ENCODE measurements around the gene SESN1.
A peak's percentile ranks its signal among the peaks of the same experiment; 100 is the strongest.
"Not testable (repeated sequence)": the region's sequence is repeated elsewhere in the genome, so short reads cannot be mapped to it uniquely, and the experiment has no call there.

Gene SESN1

GRCh38 chr6:109094416-109095035, at the start of gene SESN1:
Gene SESN1 (minus strand): TSS chr6:109094846. CDS start chr6:109094073, 773 bp downstream.
- DNase-seq (ENCODE audit: low read depth in 1 of 2, low spot score in 1 of 2), result peak; percentile 60 to 73

DNA sequence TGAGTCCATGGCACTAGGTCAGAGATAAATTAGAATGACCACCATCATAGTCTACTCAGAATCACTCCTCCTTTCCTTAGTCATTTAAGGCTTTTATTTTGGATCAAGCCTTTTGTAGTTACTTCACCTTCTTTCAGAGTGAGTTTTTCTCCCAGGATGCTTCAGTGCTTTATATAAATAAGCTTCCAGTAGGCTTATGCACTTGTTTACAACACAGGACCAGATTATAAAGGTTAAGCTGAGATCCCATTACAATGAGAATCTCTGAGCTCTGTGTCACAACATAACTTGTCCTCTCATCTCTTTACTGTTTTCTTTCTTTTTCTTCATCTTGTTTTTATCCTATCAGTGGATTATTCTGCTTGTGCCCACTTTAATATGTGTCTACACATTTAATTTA, 48.5 kb upstream of the SESN1 start:
- no peak for DNase-seq (ENCODE audit: low read depth in 1 of 2, low spot score in 1 of 2)

DNA sequence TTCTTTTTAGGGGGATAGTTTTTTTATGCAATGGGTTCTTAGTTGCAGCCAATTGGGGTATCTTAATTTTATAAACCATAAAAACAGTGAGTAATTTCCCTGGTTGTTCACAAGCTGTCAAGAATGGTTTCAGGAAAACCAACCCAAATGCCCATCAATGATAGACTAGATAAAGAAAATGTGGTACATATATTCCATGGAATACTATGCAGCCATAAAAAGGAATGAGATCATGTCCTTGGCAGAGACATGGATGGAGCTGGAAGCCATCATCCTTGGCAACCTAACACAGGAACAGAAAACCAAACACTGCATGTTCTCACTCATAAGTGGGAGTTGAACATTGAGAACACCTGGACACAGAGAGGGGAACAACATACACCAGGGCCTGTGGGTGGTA, 47.4 kb upstream of the SESN1 start:
- not testable (repeated sequence) for DNase-seq (ENCODE audit: low read depth in 1 of 2, low spot score in 1 of 2)

GRCh38 chr6:109139109-109139508, 44.5 kb upstream of the SESN1 start:
- no peak for DNase-seq (ENCODE audit: low read depth in 1 of 2, low spot score in 1 of 2)

- DNase-seq (ENCODE audit: low read depth in 1 of 2, low spot score in 1 of 2), result not testable (repeated sequence)
Measured at GRCh38 chr6:109136530-109136929, 41.9 kb upstream of the SESN1 start.

GRCh38 chr6:109136039-109136438, 41.4 kb upstream of the SESN1 start:
- not testable (repeated sequence) for DNase-seq (ENCODE audit: low read depth in 1 of 2, low spot score in 1 of 2)

- not testable (repeated sequence) for DNase-seq (ENCODE audit: low read depth in 1 of 2, low spot score in 1 of 2)
Measured at GRCh38 chr6:109135600-109135999, 41.0 kb upstream of the SESN1 start.

GRCh38 chr6:109130065-109130464, 35.4 kb upstream of the SESN1 start:
- DNase-seq (ENCODE audit: low read depth in 1 of 2, low spot score in 1 of 2), result no peak

DNA sequence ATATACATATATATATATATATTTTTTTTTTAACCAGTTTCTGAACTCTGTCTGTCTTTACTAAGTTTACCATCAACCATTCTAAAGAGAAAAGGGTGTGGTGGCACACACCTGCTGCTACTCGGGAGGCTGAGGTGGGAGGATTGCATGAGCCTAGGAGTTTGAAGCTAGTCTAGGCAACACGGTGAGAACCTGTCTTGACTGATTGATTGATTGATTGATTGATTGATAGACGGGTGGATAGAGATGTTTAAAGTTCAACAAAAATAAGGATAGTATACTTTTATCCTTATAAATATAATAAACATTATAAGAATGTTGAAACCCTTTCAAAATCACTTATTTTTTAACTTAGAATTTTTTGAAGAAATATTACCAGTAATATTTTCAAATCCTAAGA, 30.9 kb upstream of the SESN1 start:
- no peak for DNase-seq (ENCODE audit: low read depth in 1 of 2, low spot score in 1 of 2)

DNA sequence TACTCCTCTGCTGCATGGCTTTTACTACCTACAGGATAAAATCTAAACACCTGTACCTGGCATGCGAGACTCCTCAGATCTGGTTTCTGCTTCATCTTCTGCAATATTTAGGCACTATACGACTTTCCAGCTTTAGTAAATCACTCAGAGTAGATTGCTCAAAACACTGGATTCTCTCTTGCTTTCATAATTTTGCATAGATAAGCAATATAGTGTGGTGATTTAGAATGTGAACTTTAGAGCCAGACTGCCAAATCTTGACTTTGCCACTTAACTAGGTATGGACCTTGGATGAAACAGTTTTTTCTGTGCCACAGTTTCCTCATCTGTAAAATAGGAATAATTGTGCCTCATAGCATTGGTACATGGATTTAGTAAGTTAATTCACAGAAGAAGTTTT, 29.6 kb upstream of the SESN1 start:
- no peak for DNase-seq (ENCODE audit: low read depth in 1 of 2, low spot score in 1 of 2)

DNA sequence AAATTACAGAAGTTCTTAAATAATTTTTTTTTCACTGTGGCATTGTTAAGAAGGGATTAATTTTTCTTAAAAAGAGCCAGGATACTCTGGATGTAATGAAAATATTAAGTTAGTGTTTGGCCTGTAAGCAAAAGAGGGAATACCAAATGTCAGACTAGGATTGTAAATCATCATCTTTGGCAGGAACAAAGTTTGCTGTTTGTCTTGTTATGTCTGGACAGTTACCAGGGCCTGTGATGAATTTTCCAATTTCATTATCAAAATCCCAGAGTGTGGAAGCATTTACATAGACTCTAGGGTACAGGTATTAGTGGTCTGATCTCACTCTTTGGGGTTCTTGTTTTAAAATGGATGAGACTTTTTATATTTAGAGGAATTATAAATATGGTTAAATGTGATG, 26.8 kb upstream of the SESN1 start:
- DNase-seq (ENCODE audit: low read depth in 1 of 2, low spot score in 1 of 2), result no peak

- no peak for DNase-seq (ENCODE audit: low read depth in 1 of 2, low spot score in 1 of 2)
Measured at GRCh38 chr6:109118871-109119354, 24.3 kb upstream of the SESN1 start.

- DNase-seq (ENCODE audit: low read depth in 1 of 2, low spot score in 1 of 2), result no peak
Measured at GRCh38 chr6:109118337-109118736, 23.7 kb upstream of the SESN1 start.

- DNase-seq (ENCODE audit: low read depth in 1 of 2, low spot score in 1 of 2), result no peak
Measured at GRCh38 chr6:109117346-109118035, 22.8 kb upstream of the SESN1 start.

GRCh38 chr6:109112663-109113062, 18.0 kb upstream of the SESN1 start:
- not testable (repeated sequence) for DNase-seq (ENCODE audit: low read depth in 1 of 2, low spot score in 1 of 2)

DNA sequence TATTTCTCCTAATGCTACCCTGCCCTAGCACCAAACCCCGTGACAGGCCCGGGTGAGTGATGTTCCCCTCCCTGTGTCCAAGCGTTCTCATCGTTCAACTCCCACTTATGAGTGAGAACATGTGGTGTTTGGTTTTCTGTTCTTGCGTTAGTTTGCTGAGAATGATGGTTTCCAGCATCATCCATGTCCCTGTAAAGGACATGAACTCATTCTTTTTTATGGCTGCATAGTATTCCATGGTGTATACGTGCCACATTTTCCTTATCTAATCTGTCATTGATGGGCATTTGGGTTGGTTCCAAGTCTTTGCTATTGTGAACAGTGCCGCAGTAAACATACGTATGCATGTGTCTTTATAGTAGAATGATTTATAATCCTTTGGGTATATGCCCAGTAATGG, 15.0 kb upstream of the SESN1 start:
- DNase-seq (ENCODE audit: low read depth in 1 of 2, low spot score in 1 of 2), result not testable (repeated sequence)

- DNase-seq (ENCODE audit: low read depth in 1 of 2, low spot score in 1 of 2), result no peak
Measured at GRCh38 chr6:109105681-109106080, 11.0 kb upstream of the SESN1 start.

GRCh38 chr6:109104512-109104911, 9.9 kb upstream of the SESN1 start:
- DNase-seq (ENCODE audit: low read depth in 1 of 2, low spot score in 1 of 2), result no peak

GRCh38 chr6:109103942-109104341, 9.3 kb upstream of the SESN1 start:
- no peak for DNase-seq (ENCODE audit: low read depth in 1 of 2, low spot score in 1 of 2)

- no peak for DNase-seq (ENCODE audit: low read depth in 1 of 2, low spot score in 1 of 2)
Measured at GRCh38 chr6:109102762-109103161, 8.1 kb upstream of the SESN1 start.

- DNase-seq (ENCODE audit: low read depth in 1 of 2, low spot score in 1 of 2), result no peak
Measured at GRCh38 chr6:109097661-109098060, 3.0 kb upstream of the SESN1 start.

GRCh38 chr6:109096208-109096607, 1.6 kb upstream of the SESN1 start:
- DNase-seq (ENCODE audit: low read depth in 1 of 2, low spot score in 1 of 2), result no peak

GRCh38 chr6:109095835-109096084, 1.1 kb upstream of the SESN1 start:
- DNase-seq (ENCODE audit: low read depth in 1 of 2, low spot score in 1 of 2), result no peak
